Esophagus muscularis mucosa (tissue), 3 donors: ENCODE measurements around the gene SPDL1.

Experiments
- POLR2A ChIP-seq: fragments of 450-650 bp; IDR thresholded peaks from one replicate; pipeline ENCODE4 v1.6.1; 2017; ENCODE audit warnings: antibody characterized with exemption, moderate library complexity, mild to moderate bottlenecking, low read depth
- TF ChIP-seq, protein P1 (sequence below), 3 experiments: fragments of 200-600 bp in 2 of 3; fragments of 450-650 bp in 1 of 3; sonication (generic) in 2 of 3; IDR thresholded peaks; one replicate each; pipeline ENCODE4 v1.5.1; 2017 to 2019; ENCODE audit warnings: antibody characterized with exemption in 3 of 3, mild to moderate bottlenecking in 2 of 3, moderate library complexity in 1 of 3

DNA sequence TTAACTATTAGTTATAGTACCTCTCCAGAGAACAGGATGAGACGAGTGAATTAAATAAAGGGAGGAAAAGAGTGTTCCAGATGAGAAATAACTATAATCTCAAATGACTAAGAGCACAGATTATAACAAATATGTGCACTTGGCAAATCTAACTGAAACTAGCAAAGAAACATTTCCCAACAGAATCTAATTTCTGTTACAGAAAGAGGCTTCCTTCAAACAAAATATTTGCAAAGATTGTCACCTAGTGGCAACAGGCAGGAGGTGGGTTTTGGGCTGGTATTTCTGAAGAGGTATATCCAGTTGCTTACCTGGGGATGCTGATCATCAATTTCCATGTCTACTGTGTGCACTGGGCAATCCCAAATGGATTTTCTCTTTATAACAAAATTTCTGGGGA, 5.6 kb upstream of the SPDL1 start:
- TF ChIP-seq, protein P1, sequence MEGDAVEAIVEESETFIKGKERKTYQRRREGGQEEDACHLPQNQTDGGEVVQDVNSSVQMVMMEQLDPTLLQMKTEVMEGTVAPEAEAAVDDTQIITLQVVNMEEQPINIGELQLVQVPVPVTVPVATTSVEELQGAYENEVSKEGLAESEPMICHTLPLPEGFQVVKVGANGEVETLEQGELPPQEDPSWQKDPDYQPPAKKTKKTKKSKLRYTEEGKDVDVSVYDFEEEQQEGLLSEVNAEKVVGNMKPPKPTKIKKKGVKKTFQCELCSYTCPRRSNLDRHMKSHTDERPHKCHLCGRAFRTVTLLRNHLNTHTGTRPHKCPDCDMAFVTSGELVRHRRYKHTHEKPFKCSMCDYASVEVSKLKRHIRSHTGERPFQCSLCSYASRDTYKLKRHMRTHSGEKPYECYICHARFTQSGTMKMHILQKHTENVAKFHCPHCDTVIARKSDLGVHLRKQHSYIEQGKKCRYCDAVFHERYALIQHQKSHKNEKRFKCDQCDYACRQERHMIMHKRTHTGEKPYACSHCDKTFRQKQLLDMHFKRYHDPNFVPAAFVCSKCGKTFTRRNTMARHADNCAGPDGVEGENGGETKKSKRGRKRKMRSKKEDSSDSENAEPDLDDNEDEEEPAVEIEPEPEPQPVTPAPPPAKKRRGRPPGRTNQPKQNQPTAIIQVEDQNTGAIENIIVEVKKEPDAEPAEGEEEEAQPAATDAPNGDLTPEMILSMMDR (IDR thresholded peaks at IDR 0.05), result peak; percentile 14 to 37 (median 30)
- TF ChIP-seq POLR2A, result no peak
